ENCODE measurements around the gene SLC24A1. TPM values are rescaled to one million over a fixed set of nuclear protein-coding genes. Genes with fewer than 3 reads are reported as not detected.

The SLC24A1 gene
- total RNA-seq, 2 experiments from 2014 or later, result 4.8 to 21.6 TPM

DNA sequence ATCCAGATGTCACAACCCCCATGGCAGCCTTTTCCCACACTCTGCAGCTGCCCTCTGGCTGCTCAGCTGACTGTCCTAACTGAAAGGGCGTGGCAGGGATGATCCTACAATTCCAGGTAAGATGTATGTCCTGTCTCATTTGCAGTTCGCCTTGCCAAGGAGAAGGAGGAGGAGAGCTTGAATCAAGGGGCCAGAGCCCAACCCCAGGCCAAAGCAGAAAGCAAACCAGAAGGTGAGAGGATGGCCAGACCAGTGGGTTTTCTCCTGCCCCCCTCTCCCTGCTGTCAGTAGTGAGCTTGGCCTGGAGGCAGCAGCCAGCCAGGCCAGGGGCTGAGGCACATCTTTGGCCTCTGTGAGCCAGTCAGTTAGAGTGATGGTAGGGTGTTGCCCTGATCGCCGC is 22.5 kb downstream of the SLC24A1 start:
- no TSS peak for BruUV-seq (replicated peaks)

GRCh38 chr15:65645392-65645791 is 23.7 kb downstream of the SLC24A1 start:
- Histone ChIP-seq H2AFZ (ENCODE audit: low read length) (no peak overlapping the region), H3K4me3 (ENCODE audit: low read depth, low read length, poor library complexity, severe bottlenecking) (no peak overlapping the region), H3K36me3 (ENCODE audit: insufficient read depth, low read length) (no peaks in the 10 kb centered on the region), H4K20me1 (ENCODE audit: insufficient read depth, low read length) (no peaks in the 10 kb centered on the region), H3K4me1 (ENCODE audit: insufficient read depth, low read length, poor library complexity, severe bottlenecking) (peaks cover 9% of the 10 kb centered on the region), H3K9me3 (ENCODE audit: low read length) (no peaks in the 10 kb centered on the region), H3K27ac (ENCODE audit: low read depth, low read length, poor library complexity, severe bottlenecking) (no peak overlapping the region), H3K4me2 (ENCODE audit: low read length) (no peak overlapping the region), H3K79me2 (ENCODE audit: insufficient read depth, low read depth, low read length) (no peaks in the 10 kb centered on the region), H3K9me2 (ENCODE audit: insufficient read depth, low read length) (no peaks in the 10 kb centered on the region)
- BruUV-seq (replicated peaks), result no TSS peak
- ChIA-PET POLR2A (interaction anchor here (0.9 kb wide), 1 partner anchor 14 kb away, joined by 3 read pairs; no protein-coding TSS in a partner anchor), CTCF (ENCODE audit: unreplicated experiment) (no interaction called here)
- intact Hi-C loops (cut with micrococcal nuclease; ENCODE audit: unreplicated experiment), result no loop called here
- DNase-seq (ENCODE audit: low spot score), result no peak
- TF ChIP-seq CTCF (conservative IDR thresholded peaks at IDR 0.05; ENCODE audit: low read length) (no peak), EZH2phosphoT487 (IDR thresholded peaks at IDR 0.05; ENCODE audit: borderline replicate concordance, low read depth, low read length) (no peak)

More for the DNA sequence above, 22.5 kb downstream of the SLC24A1 start:
- POLR2A ChIA-PET, result no interaction called here
- H3K4me1 ChIP-seq (ENCODE audit: insufficient read depth, low read length, poor library complexity, severe bottlenecking), result peaks cover 9% of the 10 kb centered on the region
- no peak overlapping the region for H3K4me3 ChIP-seq (ENCODE audit: low read depth, low read length, poor library complexity, severe bottlenecking)
- no peak overlapping the region for H2AFZ ChIP-seq (ENCODE audit: low read length)
- TF ChIP-seq CTCF (conservative IDR thresholded peaks at IDR 0.05; ENCODE audit: low read length) (no peak), EZH2phosphoT487 (IDR thresholded peaks at IDR 0.05; ENCODE audit: borderline replicate concordance, low read depth, low read length) (no peak)
- no peak overlapping the region for H3K27ac ChIP-seq (ENCODE audit: low read depth, low read length, poor library complexity, severe bottlenecking)
- no peak for DNase-seq (ENCODE audit: low spot score)
- H3K36me3 ChIP-seq (ENCODE audit: insufficient read depth, low read length), result no peaks in the 10 kb centered on the region
- intact Hi-C loops (cut with micrococcal nuclease; ENCODE audit: unreplicated experiment), result no loop called here
- no peaks in the 10 kb centered on the region for H3K79me2 ChIP-seq (ENCODE audit: insufficient read depth, low read depth, low read length)
- no peaks in the 10 kb centered on the region for H3K9me2 ChIP-seq (ENCODE audit: insufficient read depth, low read length)
- H3K9me3 ChIP-seq (ENCODE audit: low read length), result no peaks in the 10 kb centered on the region
- no peak overlapping the region for H3K4me2 ChIP-seq (ENCODE audit: low read length)
- CTCF ChIA-PET (ENCODE audit: unreplicated experiment), result interaction anchor here (0.6 kb wide), 1 partner anchor 530 kb away, joined by 3 read pairs; no protein-coding TSS in a partner anchor
- no peaks in the 10 kb centered on the region for H4K20me1 ChIP-seq (ENCODE audit: insufficient read depth, low read length)

- intact Hi-C loops (cut with micrococcal nuclease; ENCODE audit: unreplicated experiment), result no loop called here
- no peaks in the 10 kb centered on the region for H4K20me1 ChIP-seq (ENCODE audit: insufficient read depth, low read length)
- H3K36me3 ChIP-seq (ENCODE audit: insufficient read depth, low read length), result peaks cover 4% of the 10 kb centered on the region; the same call in 1 of the 2 replicates
- POLR2A ChIA-PET, result interaction anchor here (0.9 kb wide), 1 partner anchor 43 kb away, joined by 3 read pairs; no protein-coding TSS in a partner anchor
- H3K9me3 ChIP-seq (ENCODE audit: low read length), result no peaks in the 10 kb centered on the region
- no peak for DNase-seq (ENCODE audit: low spot score)
- H3K9me2 ChIP-seq (ENCODE audit: insufficient read depth, low read length), result no peaks in the 10 kb centered on the region
- no peak overlapping the region for H2AFZ ChIP-seq (ENCODE audit: low read length)
- H3K79me2 ChIP-seq (ENCODE audit: insufficient read depth, low read depth, low read length), result no peaks in the 10 kb centered on the region
- BruUV-seq (replicated peaks), result no TSS peak
- H3K4me1 ChIP-seq (ENCODE audit: insufficient read depth, low read length, poor library complexity, severe bottlenecking), result peaks cover 9% of the 10 kb centered on the region
- no peak for TF ChIP-seq EZH2phosphoT487 (IDR thresholded peaks at IDR 0.05; ENCODE audit: borderline replicate concordance, low read depth, low read length)
- TF ChIP-seq CTCF (conservative IDR thresholded peaks at IDR 0.05; ENCODE audit: low read length), result no peak
- CTCF ChIA-PET (ENCODE audit: unreplicated experiment), result no interaction called here
- no peak overlapping the region for H3K4me3 ChIP-seq (ENCODE audit: low read depth, low read length, poor library complexity, severe bottlenecking)
- H3K4me2 ChIP-seq (ENCODE audit: low read length), result no peak overlapping the region
- no peak overlapping the region for H3K27ac ChIP-seq (ENCODE audit: low read depth, low read length, poor library complexity, severe bottlenecking)
Measured at GRCh38 chr15:65646486-65646885, 24.7 kb downstream of the SLC24A1 start.
